ENCODE data around the gene RNU7-1. TPM values are rescaled to one million over a fixed set of nuclear protein-coding genes. Genes with fewer than 3 reads are reported as not detected.
A peak's percentile ranks its signal among the peaks of the same experiment; 100 is the strongest.

The RNU7-1 gene
- total and polyA plus RNA-seq, 2 donors (not counting 1 experiment from before 2014, with no cell fraction given), result not detected

GRCh38 chr12:6955108-6956020 is 11.7 kb downstream of the RNU7-1 start:
- no peaks in the 10 kb centered on the region for H3K9me3 ChIP-seq (ENCODE audit: control extremely low read depth in 1 of 3, control insufficient read depth in 2 of 3, insufficient read depth in 1 of 3, low read length in 2 of 3)
- H3K4me1 Mint-ChIP-seq, result peaks cover 89% of the 10 kb centered on the region
- H3K4me2 ChIP-seq (replicated peaks; ENCODE audit: low read depth, low read length, poor library complexity, severe bottlenecking), result peak overlapping the region; percentile 92
- H2AFZ ChIP-seq (ENCODE audit: insufficient read depth, low read depth, low read length, poor library complexity, severe bottlenecking), result no peak overlapping the region
- POLR2A ChIA-PET, result interaction anchor here (1.5 to 18.2 kb wide), 2 partner anchors 9 to 11 kb away, joined by 3 to 662 read pairs; partner anchors contain the start of genes C12orf57, PTPN6 and RNU7-1
- peak overlapping the region; percentile 98 for H3K27ac Mint-ChIP-seq
- CTCF ChIA-PET, result interaction anchor here (1.4 to 13.5 kb wide), 4 partner anchors 9 to 84 kb away, joined by 3 to 944 read pairs (median 64); partner anchors contain the start of genes C12orf57, PTPN6, RNU7-1 and SPSB2
- peak overlapping the region; percentile 95 for H3K9ac ChIP-seq (ENCODE audit: low read length)
- H3K4me3 Mint-ChIP-seq, result peak overlapping the region; percentile 98
- no peaks in the 10 kb centered on the region for H3K27me3 Mint-ChIP-seq
- peaks cover 64% of the 10 kb centered on the region for H4K20me1 ChIP-seq (ENCODE audit: control insufficient read depth, insufficient read depth, low read length, poor library complexity, severe bottlenecking)
- 64% methylated on average over 15 of the region's 22 CpGs for WGBS (ENCODE audit: insufficient coverage)
- TF ChIP-seq CTCF (IDR thresholded peaks at IDR 0.05) (no peak), EZH2 (IDR thresholded peaks at IDR 0.05; ENCODE audit: borderline replicate concordance, insufficient read depth, low read depth, low read length, poor library complexity, severe bottlenecking) (no peak)
- peaks cover 0 to 85% of the 10 kb centered on the region in 2 experiments for H3K36me3 ChIP-seq (replicated peaks in 1 of 2; ENCODE audit: control extremely low read depth in 1 of 2, control insufficient read depth in 1 of 2, extremely low read depth in 1 of 2, insufficient read depth in 2 of 2, low read length in 1 of 2)
- H3K27me3 ChIP-seq (replicated peaks in 1 of 4; ENCODE audit: control extremely low read depth in 1 of 4, control insufficient read depth in 3 of 4, insufficient read depth in 4 of 4, low read length in 3 of 4), result no peaks in the 10 kb centered on the region
- DNase-seq (no peak), ATAC-seq (ENCODE audit: low read depth) (no peak)
- H3K9me3 Mint-ChIP-seq (ENCODE audit: insufficient read depth), result no peaks in the 10 kb centered on the region
- peaks cover 71 to 76% of the 10 kb centered on the region in 2 donors for H3K4me1 ChIP-seq (ENCODE audit: control insufficient read depth in 2 of 2, insufficient read depth in 2 of 2, low read length in 2 of 2)
- H3K79me2 ChIP-seq (ENCODE audit: control insufficient read depth, insufficient read depth, low read length), result peaks cover 96% of the 10 kb centered on the region
- intact Hi-C loops (cut with micrococcal nuclease), result no loop called here
- H3K4me3 ChIP-seq (ENCODE audit: control extremely low read depth in 1 of 5, extremely low read depth in 1 of 5, insufficient read depth in 1 of 5, low read depth in 2 of 5, low read length in 4 of 5), result peak overlapping the region in 4 of 5 experiments; percentile 88 to 98 (median 95)
- peak overlapping the region; percentile 95 to 99 for H3K27ac ChIP-seq (ENCODE audit: low read length in 2 of 2)

Measured in B cell (primary cell).